GM10266 (cell line): ENCODE data around the gene RBP5.

ENCODE experiments used
- DNase-seq: peaks from one replicate; pipeline ENCODE4 v3.0.0; 2012; ENCODE audit errors: extremely low spot score
- CTCF ChIP-seq: IDR thresholded peaks from 2 replicates; pipeline ENCODE4 v1.5.1; 2012; ENCODE audit warnings: mild to moderate bottlenecking, low read depth; ENCODE audit not compliant: control insufficient read depth, insufficient read depth; ENCODE audit errors: missing control alignments

The RBP5 gene

GRCh38 chr12:7155471-7156034 lies 26.9 kb upstream of the RBP5 start:
- TF ChIP-seq CTCF, result no peak
- DNase-seq, result no peak

GRCh38 chr12:7154901-7155470 lies 26.3 kb upstream of the RBP5 start:
- DNase-seq, result no peak
- no peak for TF ChIP-seq CTCF

GRCh38 chr12:7154042-7154441 lies 25.4 kb upstream of the RBP5 start:
- no peak for TF ChIP-seq CTCF
- no peak for DNase-seq

GRCh38 chr12:7152818-7153217 lies 24.1 kb upstream of the RBP5 start:
- DNase-seq, result no peak
- TF ChIP-seq CTCF, result no peak

GRCh38 chr12:7151532-7151931 lies 22.8 kb upstream of the RBP5 start:
- DNase-seq, result no peak
- TF ChIP-seq CTCF, result no peak

- no peak for TF ChIP-seq CTCF
- no peak for DNase-seq
These were observed 22.2 kb upstream of the RBP5 start for GRCh38 chr12:7150841-7151240.

GRCh38 chr12:7150356-7150755 lies 21.7 kb upstream of the RBP5 start:
- TF ChIP-seq CTCF, result no peak
- DNase-seq, result no peak
